AG04449 (cell line): ENCODE results near the gene BNIP3.

Source experiments
- CTCF ChIA-PET: fragments of 350-600 bp; formaldehyde crosslinking; extraction: SDS; loops from one replicate; lab custom pipeline; 2021; ENCODE audit warnings: antibody characterized with exemption; lab: Yijun Ruan, JAX
- POLR2A ChIA-PET: fragments of 400-600, 350-600 bp; formaldehyde crosslinking; extraction: SDS; loops from one replicate; lab custom pipeline; 2020; ENCODE audit warnings: antibody characterized with exemption, inconsistent platforms; lab: Yijun Ruan, JAX
- DNase-seq: peaks from one replicate; pipeline ENCODE4 v3.0.0-alpha.2; 2010; ENCODE audit warnings: low read depth, low spot score
- H3K4me3 ChIP-seq: 2 replicates; pipeline ENCODE4 v1.5.1; 2011; ENCODE audit warnings: low read depth, mild to moderate bottlenecking, control low read depth, low read length
- TF ChIP-seq, protein P1 (sequence below): IDR thresholded peaks from one replicate; pipeline ENCODE4 v1.5.1; 2011; ENCODE audit warnings: mild to moderate bottlenecking, moderate library complexity, low read length, control low read depth, inconsistent platforms; ENCODE audit not compliant: insufficient read depth; ENCODE audit errors: missing control alignments

BNIP3 gene

DNA sequence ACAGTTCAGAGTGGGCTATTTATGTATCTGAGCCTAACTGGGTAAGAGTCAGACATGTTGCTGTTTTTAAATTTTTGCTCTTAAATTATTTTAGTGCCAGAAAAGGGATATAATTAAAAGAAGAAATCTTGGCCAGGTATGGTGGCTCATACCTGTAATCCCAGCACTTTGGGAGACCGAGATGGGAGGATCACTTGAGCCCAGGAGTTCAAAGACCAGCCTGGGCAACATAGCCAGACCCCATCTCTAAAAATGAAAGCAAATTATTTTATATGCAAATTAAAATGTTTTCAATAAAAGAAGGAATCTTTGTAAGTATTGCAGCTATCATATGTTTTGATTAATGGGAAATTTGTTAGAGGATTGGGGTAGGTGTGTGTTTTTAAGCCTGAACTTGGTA is 39.3 kb downstream of the BNIP3 start:
- CTCF ChIA-PET: no interaction called here
- no peak for DNase-seq
- POLR2A ChIA-PET: no interaction called here
- no peak overlapping the region for H3K4me3 ChIP-seq
- TF ChIP-seq, protein P1, sequence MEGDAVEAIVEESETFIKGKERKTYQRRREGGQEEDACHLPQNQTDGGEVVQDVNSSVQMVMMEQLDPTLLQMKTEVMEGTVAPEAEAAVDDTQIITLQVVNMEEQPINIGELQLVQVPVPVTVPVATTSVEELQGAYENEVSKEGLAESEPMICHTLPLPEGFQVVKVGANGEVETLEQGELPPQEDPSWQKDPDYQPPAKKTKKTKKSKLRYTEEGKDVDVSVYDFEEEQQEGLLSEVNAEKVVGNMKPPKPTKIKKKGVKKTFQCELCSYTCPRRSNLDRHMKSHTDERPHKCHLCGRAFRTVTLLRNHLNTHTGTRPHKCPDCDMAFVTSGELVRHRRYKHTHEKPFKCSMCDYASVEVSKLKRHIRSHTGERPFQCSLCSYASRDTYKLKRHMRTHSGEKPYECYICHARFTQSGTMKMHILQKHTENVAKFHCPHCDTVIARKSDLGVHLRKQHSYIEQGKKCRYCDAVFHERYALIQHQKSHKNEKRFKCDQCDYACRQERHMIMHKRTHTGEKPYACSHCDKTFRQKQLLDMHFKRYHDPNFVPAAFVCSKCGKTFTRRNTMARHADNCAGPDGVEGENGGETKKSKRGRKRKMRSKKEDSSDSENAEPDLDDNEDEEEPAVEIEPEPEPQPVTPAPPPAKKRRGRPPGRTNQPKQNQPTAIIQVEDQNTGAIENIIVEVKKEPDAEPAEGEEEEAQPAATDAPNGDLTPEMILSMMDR: no peak

DNA sequence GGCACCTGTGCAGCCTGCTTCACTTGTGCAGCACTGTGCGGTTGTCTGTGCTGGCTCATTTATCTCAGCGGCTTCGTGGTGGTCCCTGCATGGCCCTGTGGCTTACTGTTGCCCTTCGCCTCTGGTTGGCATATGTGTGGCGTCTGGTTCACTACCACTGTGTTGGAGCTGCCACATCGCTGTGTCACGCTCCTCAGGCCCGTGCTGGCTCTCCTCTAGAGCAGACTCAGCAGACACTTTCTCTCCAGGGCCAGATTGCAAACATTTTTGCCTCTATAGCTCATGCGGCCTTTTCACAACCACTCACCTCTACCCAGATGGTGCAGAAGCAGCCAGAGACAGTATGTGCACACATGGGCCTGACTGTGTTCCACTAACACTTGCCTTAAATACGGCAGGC is 43.0 kb downstream of the BNIP3 start:
- H3K4me3 ChIP-seq: no peak overlapping the region
- TF ChIP-seq, protein P1: no peak
- ChIA-PET CTCF (no interaction called here), POLR2A (no interaction called here)
- DNase-seq: no peak

DNA sequence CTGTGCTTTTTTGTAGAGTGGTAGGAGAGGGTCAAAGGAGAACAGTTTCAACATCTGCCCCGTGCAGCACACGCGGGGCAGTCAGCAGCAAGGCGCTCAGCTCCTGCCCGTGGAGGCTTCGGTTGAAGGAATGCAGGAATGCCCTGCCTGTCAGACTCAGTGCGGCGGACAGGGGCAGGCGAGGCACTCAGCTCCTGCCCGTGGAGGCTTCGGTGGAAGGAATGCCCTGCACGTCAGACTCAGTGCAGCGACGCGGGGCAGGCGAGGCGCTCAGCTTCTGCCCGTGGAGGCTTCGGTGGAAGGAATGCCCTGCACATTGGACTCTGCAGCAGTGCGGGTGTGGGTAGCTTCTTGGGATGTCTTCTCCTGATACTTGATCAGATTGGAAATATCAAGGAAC is 43.9 kb downstream of the BNIP3 start:
- TF ChIP-seq, protein P1: no peak
- POLR2A ChIA-PET: no interaction called here
- no peak overlapping the region for H3K4me3 ChIP-seq
- CTCF ChIA-PET: interaction anchor here (2.2 kb wide), 1 partner anchor 85 kb away, joined by 6 read pairs; no protein-coding TSS in a partner anchor
- no peak for DNase-seq

DNA sequence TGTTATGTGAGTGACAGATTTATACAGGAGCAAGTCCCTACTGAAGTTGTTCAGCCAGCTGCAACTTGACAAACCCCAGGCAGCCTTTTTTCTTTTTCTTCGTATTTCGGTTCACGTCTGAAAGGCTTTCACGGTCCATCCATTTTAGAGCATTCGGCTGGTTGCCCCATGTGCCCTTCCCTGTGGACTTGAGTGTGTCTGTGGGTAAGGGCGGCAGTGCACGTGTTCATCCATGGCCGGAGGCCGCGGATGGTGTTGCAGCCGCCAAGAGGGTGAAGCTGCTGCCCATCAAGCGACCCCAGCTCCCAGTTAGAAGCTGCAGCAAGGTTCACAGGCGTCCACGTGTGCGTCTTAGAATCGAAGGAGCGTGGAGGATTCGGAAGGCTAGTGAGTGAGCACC is 45.0 kb downstream of the BNIP3 start:
- CTCF ChIA-PET: interaction anchor here (1.2 to 2.2 kb wide), 2 partner anchors 9 to 86 kb away, joined by 5 to 6 read pairs; no protein-coding TSS in a partner anchor
- POLR2A ChIA-PET: no interaction called here

DNA sequence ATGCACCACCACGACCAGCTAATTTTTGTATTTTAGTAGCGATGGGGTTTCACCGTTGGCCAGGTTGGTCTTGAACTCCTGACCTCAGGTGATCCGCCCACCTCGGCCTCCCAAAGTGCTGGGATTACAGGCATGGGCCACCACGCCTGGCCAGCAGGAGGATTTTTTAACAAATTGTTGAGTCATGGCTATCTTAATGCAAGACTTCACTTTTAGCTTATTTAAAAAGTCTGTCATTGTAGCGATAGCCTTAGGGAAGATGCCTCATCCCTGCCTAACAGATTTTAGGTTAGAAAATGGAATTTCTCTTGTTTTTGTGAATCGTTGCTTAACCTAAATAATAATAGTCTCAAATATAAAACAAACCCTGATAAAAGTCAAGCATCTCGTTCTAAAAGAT is 45.4 kb downstream of the BNIP3 start:
- ChIA-PET CTCF (interaction anchor here (1.2 to 2.2 kb wide), 2 partner anchors 9 to 87 kb away, joined by 5 to 6 read pairs; no protein-coding TSS in a partner anchor), POLR2A (no interaction called here)
- TF ChIP-seq, protein P1: no peak
- H3K4me3 ChIP-seq: no peak overlapping the region
- no peak for DNase-seq

More for the DNA sequence above, 45.0 kb downstream of the BNIP3 start:
- no peak for DNase-seq
- no peak overlapping the region for H3K4me3 ChIP-seq
- TF ChIP-seq, protein P1: no peak

DNA sequence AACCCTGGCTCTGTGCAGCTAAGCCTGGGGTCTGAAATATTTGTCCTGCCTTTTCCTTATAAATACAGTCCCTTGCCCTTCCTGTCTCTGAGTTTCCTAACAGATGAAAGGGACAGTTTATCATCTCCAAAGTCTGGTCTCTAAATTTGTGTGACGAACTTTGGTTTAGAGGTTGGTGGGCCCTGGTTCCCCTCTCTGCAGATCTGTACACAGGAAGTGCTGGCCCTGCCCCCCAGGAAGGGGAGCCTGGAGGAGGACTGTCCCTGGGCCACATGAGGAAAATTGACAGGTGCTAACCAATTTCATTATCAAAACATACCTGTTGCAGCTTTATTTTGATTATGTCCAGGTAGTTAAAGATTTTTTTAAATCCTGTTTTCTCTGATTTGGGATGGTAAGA is 46.5 kb downstream of the BNIP3 start:
- no peak overlapping the region for H3K4me3 ChIP-seq
- DNase-seq: no peak
- ChIA-PET CTCF (interaction anchor here (0.7 to 1.5 kb wide), 2 partner anchors 10 to 26 kb away, joined by 3 to 5 read pairs; no protein-coding TSS in a partner anchor), POLR2A (no interaction called here)
- TF ChIP-seq, protein P1: no peak
